Activated naive CD8-positive, alpha-beta T cell (primary cell): ENCODE results near the gene MYOD1.

Source experiments
- H3K27ac Mint-ChIP-seq: one replicate; pipeline ENCODE4 v1.8.0; 2021; ENCODE audit warnings: mixed read lengths
- H3K27me3 Mint-ChIP-seq: one replicate; pipeline ENCODE4 v1.8.0; 2021; ENCODE audit warnings: mixed read lengths
- H3K36me3 Mint-ChIP-seq: one replicate; pipeline ENCODE4 v1.8.0; 2021; ENCODE audit warnings: mixed read lengths
- H3K4me1 Mint-ChIP-seq: one replicate; pipeline ENCODE4 v1.8.0; 2021; ENCODE audit warnings: low read depth, mixed read lengths
- H3K4me3 Mint-ChIP-seq: one replicate; pipeline ENCODE4 v1.8.0; 2021; ENCODE audit warnings: mild to moderate bottlenecking, mixed read lengths
- H3K9me3 Mint-ChIP-seq: one replicate; pipeline ENCODE4 v1.8.0; 2021; ENCODE audit warnings: low read depth, mixed read lengths

MYOD1 gene

DNA sequence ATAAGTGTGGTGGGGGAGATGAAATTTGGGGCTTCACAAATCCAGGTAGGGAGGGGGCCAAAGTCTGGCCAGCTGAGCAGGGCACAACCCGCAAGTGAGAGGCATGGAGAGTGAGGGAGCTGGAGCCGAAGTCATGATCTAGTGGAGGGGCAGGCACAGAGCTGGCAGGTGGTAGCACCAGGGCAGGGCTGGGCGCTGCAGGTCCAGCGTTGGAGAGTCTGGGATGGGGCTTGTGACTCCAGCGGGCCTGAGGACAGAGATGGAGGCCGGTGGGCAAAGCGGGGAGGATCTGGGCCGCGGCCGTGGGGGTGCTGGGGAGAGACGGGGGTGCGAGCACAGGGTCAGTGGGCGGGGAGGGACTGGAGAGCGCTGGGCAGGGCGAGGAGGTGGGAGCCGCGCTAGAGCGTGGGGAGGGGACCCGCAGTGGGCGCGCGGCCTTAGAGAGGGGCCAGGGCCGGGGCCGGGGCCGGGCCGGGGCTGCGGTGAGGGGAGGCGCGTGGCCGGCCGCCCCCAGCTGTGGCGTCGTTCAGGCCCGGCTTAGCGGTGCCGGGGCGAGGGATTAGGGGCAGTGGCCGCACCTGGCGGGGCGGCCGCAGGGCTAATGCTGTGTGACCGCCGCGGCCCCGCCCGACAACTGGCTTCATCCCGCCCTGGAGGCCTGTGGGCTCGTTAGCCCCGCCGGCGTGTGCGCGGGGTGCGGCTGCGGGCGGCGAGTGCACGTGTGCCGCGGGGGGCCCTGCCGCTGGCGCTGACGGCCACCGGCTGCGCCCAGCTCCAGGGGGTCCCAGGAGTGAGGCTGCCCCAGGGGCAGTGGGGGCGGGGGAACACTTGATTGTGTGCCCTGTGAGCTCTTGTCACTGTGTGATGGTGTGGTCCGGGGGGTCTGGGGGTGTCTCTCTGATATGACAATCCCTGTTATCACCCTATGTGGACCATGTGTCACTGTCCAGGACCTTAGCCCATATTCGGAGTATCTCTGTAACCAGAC is 23.6 kb upstream of the MYOD1 start:
- peaks cover 28% of the 10 kb centered on the region for H3K27me3 Mint-ChIP-seq
- H3K27ac Mint-ChIP-seq, result no peak overlapping the region
- H3K4me3 Mint-ChIP-seq, result no peak overlapping the region
- H3K4me1 Mint-ChIP-seq, result no peaks in the 10 kb centered on the region
- H3K9me3 Mint-ChIP-seq, result no peaks in the 10 kb centered on the region
- H3K36me3 Mint-ChIP-seq, result no peaks in the 10 kb centered on the region

DNA sequence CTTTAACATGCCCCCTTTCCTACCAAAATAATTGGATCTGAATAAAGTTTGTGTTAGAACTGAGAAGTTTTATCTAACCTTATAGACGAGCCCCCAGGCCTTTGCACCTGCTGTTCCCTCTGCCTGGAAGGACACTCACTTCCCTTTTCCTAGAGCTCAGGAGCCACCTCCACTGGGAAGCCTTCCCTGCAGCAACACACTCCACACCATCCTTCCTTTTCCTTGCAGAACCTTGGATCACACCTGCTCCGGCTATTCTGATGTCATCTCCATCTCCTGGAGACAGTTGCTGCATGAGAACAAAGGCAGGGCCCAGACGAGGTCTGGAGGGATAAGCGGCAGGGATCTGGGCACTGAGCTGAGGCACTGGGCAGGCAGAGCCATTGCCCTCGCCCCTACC is 22.6 kb upstream of the MYOD1 start:
- no peaks in the 10 kb centered on the region for H3K4me1 Mint-ChIP-seq
- H3K27ac Mint-ChIP-seq, result no peak overlapping the region
- H3K36me3 Mint-ChIP-seq, result no peaks in the 10 kb centered on the region
- H3K9me3 Mint-ChIP-seq, result no peaks in the 10 kb centered on the region
- no peak overlapping the region for H3K4me3 Mint-ChIP-seq
- peaks cover 28% of the 10 kb centered on the region for H3K27me3 Mint-ChIP-seq

DNA sequence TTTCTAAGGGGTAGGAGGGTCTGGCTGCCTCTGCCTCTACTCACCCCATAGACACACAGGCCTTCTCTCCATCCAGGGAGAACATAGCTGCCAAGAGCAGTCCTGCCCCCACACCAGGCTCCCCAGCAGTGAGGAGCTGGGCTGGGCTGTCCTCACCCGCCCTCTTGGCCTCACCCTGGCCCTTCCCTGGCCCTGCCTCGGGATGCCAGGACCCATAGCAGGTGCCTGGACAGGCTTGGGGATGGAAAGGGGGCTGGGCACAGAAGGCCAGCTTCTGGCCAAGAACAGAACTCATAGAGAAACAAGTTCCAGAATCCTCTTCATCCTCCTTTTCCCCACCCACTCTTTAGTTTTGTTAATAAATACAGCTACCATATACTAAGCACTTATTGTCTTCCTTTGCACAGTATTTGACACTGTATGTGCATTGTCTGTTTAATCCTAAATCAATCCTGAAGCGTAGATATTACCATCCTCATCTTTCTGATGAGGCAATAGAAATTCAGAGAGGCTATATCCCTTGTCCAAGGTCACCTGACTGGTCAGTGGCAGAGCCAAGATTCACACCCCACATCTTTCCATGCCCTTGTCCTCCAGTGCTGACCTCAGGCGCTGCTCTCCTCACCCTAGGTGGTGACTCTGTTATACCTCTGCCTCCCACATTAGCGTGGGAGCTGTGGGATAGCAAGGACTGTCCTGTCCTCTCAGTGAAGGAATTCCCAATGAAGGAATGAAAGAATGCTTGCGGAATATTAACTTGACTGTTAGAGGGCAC is 22.0 kb upstream of the MYOD1 start:
- no peaks in the 10 kb centered on the region for H3K9me3 Mint-ChIP-seq
- H3K27ac Mint-ChIP-seq, result no peak overlapping the region
- H3K4me3 Mint-ChIP-seq, result no peak overlapping the region
- H3K27me3 Mint-ChIP-seq, result peaks cover 25% of the 10 kb centered on the region
- H3K36me3 Mint-ChIP-seq, result no peaks in the 10 kb centered on the region
- H3K4me1 Mint-ChIP-seq, result no peaks in the 10 kb centered on the region

DNA sequence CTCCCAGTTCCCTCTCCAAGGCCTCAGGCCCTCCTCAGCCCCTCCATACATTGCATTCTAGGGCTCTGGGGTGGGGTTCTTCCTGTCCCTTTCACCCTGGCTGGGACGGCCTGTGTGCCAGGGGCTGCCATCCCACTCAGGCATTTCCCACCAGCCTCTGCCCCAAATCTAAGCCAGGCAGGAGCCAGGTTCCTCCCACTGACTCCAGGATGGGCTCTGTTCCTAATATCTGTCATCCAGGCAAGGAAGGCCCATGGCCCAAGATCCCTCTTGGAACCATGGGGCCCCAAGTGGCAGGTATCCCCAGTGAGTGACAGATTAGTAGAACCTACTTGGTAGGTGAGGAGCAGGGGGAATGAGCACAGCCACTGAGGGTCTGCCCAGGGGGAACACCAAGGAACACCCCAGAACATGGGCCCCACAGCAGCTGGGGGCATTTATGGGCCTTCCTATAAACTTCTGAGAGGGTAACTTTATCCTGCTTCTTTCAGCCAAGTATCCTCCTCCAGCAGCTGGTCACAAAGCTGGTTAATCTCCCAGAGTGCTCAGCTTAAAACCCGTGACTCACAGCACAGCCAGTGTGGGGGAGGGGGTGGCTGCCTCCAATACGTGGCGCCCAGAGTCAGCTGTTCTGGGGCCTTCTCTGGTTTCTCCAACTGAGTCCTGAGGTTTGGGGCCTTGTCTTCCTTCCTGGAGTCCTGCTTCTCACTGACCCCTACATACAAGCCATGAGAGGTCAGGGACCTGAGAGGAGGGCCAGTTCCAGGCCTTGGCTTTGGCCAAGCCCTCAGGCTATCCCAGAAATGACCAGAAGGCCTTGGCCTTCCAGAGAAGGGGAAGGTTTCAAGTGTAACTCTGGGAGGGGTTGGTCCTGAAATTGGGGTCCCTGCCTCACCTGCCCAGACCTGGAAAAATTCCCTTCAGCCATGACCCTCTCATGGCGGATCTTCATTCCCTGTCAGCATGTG is 19.9 kb upstream of the MYOD1 start:
- Mint-ChIP-seq H3K27ac (no peak overlapping the region), H3K4me3 (no peak overlapping the region), H3K27me3 (peaks cover 15% of the 10 kb centered on the region), H3K4me1 (no peaks in the 10 kb centered on the region), H3K36me3 (no peaks in the 10 kb centered on the region), H3K9me3 (peaks cover 3% of the 10 kb centered on the region)

DNA sequence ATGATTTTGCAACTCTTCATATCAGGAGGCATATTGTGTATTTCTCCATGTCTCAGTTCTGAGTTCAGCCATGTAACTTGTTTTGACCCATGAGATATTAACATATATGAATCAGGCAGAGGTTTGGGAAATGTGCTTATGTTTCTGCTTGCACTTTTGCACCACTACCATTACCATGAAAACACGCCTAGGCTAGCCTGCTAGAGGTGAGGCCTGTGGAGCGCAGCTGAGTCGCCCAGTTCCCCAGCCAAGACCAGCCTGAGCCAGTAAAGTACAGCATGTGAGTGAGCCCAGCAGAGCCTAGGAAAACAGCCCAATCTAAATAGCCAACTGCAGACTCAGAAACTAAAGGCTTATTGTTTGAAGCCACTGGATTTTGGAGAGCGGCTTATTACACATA is 18.4 kb upstream of the MYOD1 start:
- Mint-ChIP-seq H3K4me3 (no peak overlapping the region), H3K36me3 (no peaks in the 10 kb centered on the region), H3K4me1 (no peaks in the 10 kb centered on the region), H3K27ac (no peak overlapping the region), H3K27me3 (peaks cover 7% of the 10 kb centered on the region), H3K9me3 (peaks cover 3% of the 10 kb centered on the region)

DNA sequence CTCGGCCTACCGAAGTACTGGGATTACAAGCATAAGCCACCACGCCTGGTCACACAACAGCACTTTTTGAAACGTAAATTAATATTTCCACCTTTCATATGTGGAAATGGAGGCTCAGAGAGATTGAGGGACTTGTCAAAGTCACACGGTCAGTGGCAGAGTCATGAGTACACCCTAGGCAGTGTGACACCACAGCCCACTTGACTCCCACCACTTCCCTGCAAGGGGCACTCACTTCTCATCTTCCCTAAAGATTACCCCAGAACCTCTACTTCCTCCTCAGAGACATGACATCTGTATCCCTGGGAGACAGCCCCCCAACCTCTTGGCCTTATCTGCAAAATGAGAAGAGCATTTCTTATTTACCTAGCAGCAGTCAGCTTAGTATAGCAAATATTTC is 16.5 kb upstream of the MYOD1 start:
- Mint-ChIP-seq H3K4me3 (no peak overlapping the region), H3K27ac (no peak overlapping the region), H3K27me3 (peaks cover 1% of the 10 kb centered on the region), H3K4me1 (no peaks in the 10 kb centered on the region), H3K36me3 (no peaks in the 10 kb centered on the region), H3K9me3 (peaks cover 3% of the 10 kb centered on the region)

DNA sequence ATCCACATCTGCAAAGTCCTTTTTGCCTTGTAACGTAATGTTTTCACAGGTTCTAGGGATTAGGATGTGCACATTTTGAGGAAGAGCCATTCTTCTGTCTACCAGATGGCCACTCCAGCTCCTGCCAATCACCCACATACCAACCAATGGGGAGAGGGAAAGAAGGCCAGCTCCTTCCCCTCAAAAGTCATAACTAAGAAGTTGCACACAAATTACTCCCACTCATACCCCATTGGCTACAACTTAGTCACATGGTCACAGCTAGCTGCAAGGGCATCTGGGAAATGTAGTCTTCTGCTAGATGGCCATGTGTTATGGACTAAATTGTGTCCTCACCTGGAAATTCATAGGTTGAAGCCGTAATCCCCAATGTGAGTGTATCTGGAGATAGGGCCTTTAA is 15.4 kb upstream of the MYOD1 start:
- no peak overlapping the region for H3K27ac Mint-ChIP-seq

DNA sequence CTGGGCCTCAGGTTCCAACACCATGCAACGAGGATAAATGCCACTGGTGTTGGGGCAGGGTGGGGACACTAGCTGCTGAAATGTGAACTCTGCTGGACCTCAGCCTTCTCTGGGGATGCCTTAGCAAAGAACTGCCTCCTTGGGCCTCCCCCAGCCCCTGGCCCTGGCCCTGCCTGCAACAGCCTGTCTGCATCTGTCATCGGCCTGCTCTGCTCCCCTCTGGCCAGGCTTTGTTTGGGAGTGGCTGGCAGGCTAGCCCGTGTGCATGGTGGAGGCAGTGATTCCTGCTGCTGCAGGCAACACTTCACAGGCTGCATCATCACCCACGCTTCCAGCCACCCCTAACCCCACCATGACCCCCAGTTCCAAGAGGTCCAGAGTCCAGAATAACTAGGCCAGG is 11.5 kb upstream of the MYOD1 start:
- no peaks in the 10 kb centered on the region for H3K4me1 Mint-ChIP-seq
- H3K4me3 Mint-ChIP-seq, result no peak overlapping the region
- no peaks in the 10 kb centered on the region for H3K36me3 Mint-ChIP-seq
- H3K9me3 Mint-ChIP-seq, result peaks cover 3% of the 10 kb centered on the region
- H3K27me3 Mint-ChIP-seq, result peaks cover 7% of the 10 kb centered on the region
- no peak overlapping the region for H3K27ac Mint-ChIP-seq

More for the DNA sequence above, 15.4 kb upstream of the MYOD1 start:
- H3K9me3 Mint-ChIP-seq, result peaks cover 3% of the 10 kb centered on the region
- H3K36me3 Mint-ChIP-seq, result no peaks in the 10 kb centered on the region
- peaks cover 3% of the 10 kb centered on the region for H3K27me3 Mint-ChIP-seq
- H3K4me3 Mint-ChIP-seq, result no peak overlapping the region
- no peaks in the 10 kb centered on the region for H3K4me1 Mint-ChIP-seq

DNA sequence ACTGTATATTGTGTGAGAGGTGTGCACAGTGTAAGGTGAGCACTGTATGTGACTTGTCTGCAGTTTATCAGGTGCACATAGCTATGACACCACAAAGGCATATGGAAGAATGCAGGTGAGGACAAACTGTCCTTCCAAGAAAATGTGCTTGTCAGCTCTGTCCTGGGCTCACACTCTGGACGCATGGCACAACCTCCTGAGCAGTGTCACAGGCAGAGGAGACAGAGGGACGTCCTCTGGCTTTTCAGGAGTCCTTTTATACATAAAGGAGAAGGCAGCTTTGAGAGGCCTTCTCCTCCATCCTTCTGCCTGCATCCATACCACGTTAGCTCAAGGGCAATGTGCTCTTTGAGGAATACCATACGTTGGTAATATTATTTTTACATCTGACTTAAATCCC is 7.5 kb upstream of the MYOD1 start:
- H3K9me3 Mint-ChIP-seq, result no peaks in the 10 kb centered on the region
- H3K4me3 Mint-ChIP-seq, result no peak overlapping the region
- H3K36me3 Mint-ChIP-seq, result no peaks in the 10 kb centered on the region
- no peak overlapping the region for H3K27ac Mint-ChIP-seq
- H3K4me1 Mint-ChIP-seq, result no peaks in the 10 kb centered on the region
- H3K27me3 Mint-ChIP-seq, result peaks cover 10% of the 10 kb centered on the region

DNA sequence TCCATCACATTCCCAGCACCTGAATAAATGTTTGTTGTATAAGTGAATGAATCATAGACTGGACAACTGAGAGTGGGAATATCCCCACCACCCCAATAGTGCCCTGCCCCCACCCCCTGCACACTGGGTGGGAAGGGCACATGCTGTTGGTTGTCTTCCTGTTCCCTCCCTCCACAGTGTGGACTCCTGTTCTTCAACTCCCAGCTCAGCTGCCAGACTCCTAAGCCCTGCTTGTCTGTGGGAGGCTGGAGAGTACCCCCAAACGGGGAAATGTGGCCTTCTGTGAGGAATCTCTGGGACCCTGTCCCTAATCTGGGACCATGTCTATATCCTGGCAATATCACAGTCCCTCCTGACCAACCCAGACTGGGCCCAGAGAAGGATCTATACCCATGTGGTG is 5.5 kb upstream of the MYOD1 start:
- Mint-ChIP-seq H3K9me3 (no peaks in the 10 kb centered on the region), H3K36me3 (no peaks in the 10 kb centered on the region), H3K27me3 (peaks cover 8% of the 10 kb centered on the region), H3K4me3 (no peak overlapping the region), H3K27ac (no peak overlapping the region), H3K4me1 (no peaks in the 10 kb centered on the region)

DNA sequence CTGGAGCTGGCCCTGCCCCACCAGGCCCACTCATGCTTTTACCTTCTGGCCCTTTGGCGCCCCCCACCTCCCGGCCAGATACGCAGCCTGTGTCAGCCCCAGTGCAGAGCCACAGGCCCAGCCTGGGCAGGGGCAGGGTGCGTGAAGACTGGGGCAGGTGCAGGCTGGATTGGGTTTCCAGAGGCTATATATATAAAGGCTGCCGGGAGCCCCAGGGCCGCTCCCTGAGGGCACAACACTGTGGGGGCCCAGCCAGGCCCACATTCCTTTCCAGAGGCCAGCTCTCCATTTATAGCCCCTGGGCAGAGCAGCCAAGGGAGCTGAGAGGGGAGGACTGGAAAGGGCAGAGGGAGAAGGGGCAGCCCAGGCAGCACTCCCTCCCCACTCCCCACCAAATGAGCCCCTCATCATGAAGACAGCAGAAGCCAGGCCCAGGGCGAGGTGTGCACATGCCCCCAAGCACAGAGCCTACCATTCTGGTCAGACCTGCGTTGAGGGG is 5.0 kb upstream of the MYOD1 start:
- Mint-ChIP-seq H3K36me3 (no peaks in the 10 kb centered on the region), H3K27ac (no peak overlapping the region), H3K9me3 (no peaks in the 10 kb centered on the region), H3K4me3 (no peak overlapping the region), H3K27me3 (peaks cover 8% of the 10 kb centered on the region), H3K4me1 (no peaks in the 10 kb centered on the region)

DNA sequence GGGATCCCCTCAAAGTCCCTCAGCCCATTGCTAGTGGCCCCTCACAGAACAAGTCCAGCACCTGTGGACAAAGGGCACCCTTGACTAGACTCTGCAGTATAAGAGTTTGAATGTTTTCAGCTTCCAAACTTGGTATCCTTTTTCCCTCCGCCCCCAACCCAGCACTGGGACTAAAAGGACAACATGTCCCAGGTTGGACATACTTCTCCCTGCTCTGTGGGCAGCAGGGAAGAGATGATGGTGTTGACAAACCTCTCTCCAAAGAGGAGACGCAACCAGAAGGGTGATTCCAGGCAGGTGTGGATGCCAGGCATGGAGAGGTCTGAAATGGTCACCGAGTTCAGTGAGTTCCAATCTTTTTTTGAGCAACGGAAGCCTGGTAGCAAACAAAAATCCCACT is 4.5 kb upstream of the MYOD1 start:
- Mint-ChIP-seq H3K4me3 (no peak overlapping the region), H3K27me3 (peaks cover 8% of the 10 kb centered on the region), H3K9me3 (no peaks in the 10 kb centered on the region), H3K36me3 (no peaks in the 10 kb centered on the region), H3K27ac (no peak overlapping the region), H3K4me1 (no peaks in the 10 kb centered on the region)

DNA sequence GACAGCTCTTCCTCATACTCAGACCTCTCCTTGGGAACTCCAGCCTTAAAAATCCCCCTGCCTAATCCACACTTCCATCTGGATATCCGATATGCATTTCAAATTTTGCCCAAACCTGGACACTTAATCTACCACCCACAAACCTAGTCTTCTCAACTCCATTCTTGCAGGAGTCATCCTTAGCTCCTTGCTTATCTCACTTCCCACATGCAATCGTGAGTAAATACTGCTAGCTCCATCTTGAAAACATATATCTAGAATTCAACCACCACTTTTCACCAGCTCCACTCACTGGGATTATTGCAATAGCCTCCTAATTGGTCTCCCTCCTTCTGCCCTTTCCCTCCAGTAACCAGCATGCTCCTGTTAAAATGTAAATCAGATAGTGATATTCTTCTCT is 2.6 kb upstream of the MYOD1 start:
- Mint-ChIP-seq H3K27ac (no peak overlapping the region), H3K4me1 (no peaks in the 10 kb centered on the region), H3K9me3 (no peaks in the 10 kb centered on the region), H3K36me3 (no peaks in the 10 kb centered on the region), H3K27me3 (peaks cover 8% of the 10 kb centered on the region), H3K4me3 (no peak overlapping the region)

DNA sequence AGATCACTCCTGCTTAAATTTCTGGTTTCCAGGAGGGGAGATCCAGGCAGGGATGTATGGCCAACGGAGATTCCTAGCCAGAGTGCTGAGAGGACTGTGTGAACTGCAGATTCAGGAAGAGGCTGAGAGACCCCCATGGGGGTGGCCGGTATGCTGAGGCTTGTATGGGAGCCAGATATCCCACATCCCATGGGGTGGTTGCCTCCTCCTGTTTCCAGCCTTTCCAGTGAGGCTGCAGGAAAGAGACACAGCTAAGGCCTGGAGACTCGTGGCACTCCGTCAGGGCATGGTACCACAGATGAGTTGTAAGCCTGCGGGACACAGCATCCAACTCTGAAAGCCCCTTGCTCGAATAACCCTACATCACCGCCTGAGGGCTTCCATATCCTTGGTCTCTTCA is 1.4 kb upstream of the MYOD1 start:
- Mint-ChIP-seq H3K4me1 (no peaks in the 10 kb centered on the region), H3K27ac (no peak overlapping the region), H3K9me3 (no peaks in the 10 kb centered on the region), H3K27me3 (peaks cover 8% of the 10 kb centered on the region), H3K4me3 (no peak overlapping the region), H3K36me3 (no peaks in the 10 kb centered on the region)
